Hepatocyte (in vitro differentiated cells): ENCODE data around the gene NCBP3.
"Not testable (repeated sequence)": the region's sequence is repeated elsewhere in the genome, so short reads cannot be mapped to it uniquely, and the experiment has no call there.

ENCODE experiments used
- EZH2 ChIP-seq: fragments of 200-600 bp; sonication (generic); IDR thresholded peaks from 2 replicates; pipeline ENCODE4 v1.6.1; 2016; ENCODE audit warnings: antibody characterized with exemption, mild to moderate bottlenecking, borderline replicate concordance
- EZH2phosphoT487 ChIP-seq: fragments of 200-600 bp; sonication (generic); IDR thresholded peaks from one replicate; pipeline ENCODE4 v1.6.1; 2018; ENCODE audit warnings: antibody characterized with exemption, mild to moderate bottlenecking, low read depth, moderate library complexity; ENCODE audit not compliant: unreplicated experiment, severe bottlenecking
- TF ChIP-seq, protein P1 (sequence below): fragments of 200-600 bp; sonication (generic); IDR thresholded peaks from 2 replicates; pipeline ENCODE4 v1.5.1; 2016; ENCODE audit warnings: antibody characterized with exemption, mild to moderate bottlenecking; ENCODE audit not compliant: poor library complexity

DNA sequence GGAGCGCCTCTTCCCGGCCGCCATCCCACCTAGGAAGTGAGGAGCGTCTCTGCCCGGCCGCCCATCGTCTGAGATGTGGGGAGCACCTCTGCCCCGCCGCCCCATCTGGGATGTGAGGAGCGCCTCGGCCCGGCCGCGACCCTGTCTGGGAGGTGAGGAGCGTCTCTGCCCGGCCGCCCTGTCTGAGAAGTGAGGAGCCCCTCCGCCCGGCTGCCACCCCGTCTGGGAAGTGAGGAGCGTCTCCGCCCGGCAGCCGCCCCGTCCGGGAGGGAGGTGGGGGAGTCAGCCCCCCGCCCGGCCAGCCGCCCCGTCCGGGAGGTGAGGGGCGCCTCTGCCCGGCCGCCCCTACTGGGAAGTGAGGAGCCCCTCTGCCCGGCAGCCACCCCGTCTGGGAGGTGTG, 8.2 kb upstream of the NCBP3 start:
- TF ChIP-seq, protein P1, sequence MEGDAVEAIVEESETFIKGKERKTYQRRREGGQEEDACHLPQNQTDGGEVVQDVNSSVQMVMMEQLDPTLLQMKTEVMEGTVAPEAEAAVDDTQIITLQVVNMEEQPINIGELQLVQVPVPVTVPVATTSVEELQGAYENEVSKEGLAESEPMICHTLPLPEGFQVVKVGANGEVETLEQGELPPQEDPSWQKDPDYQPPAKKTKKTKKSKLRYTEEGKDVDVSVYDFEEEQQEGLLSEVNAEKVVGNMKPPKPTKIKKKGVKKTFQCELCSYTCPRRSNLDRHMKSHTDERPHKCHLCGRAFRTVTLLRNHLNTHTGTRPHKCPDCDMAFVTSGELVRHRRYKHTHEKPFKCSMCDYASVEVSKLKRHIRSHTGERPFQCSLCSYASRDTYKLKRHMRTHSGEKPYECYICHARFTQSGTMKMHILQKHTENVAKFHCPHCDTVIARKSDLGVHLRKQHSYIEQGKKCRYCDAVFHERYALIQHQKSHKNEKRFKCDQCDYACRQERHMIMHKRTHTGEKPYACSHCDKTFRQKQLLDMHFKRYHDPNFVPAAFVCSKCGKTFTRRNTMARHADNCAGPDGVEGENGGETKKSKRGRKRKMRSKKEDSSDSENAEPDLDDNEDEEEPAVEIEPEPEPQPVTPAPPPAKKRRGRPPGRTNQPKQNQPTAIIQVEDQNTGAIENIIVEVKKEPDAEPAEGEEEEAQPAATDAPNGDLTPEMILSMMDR = not testable (repeated sequence)
- not testable (repeated sequence) for TF ChIP-seq EZH2phosphoT487, EZH2
